ENCODE data around the gene LMO1. TPM values are rescaled to one million over a fixed set of nuclear protein-coding genes. Genes with fewer than 3 reads are reported as not detected.

Gene LMO1
- total and polyA plus RNA-seq, 2 experiments from 2014 or later: 0.33 TPM; not detected in 1

DNA sequence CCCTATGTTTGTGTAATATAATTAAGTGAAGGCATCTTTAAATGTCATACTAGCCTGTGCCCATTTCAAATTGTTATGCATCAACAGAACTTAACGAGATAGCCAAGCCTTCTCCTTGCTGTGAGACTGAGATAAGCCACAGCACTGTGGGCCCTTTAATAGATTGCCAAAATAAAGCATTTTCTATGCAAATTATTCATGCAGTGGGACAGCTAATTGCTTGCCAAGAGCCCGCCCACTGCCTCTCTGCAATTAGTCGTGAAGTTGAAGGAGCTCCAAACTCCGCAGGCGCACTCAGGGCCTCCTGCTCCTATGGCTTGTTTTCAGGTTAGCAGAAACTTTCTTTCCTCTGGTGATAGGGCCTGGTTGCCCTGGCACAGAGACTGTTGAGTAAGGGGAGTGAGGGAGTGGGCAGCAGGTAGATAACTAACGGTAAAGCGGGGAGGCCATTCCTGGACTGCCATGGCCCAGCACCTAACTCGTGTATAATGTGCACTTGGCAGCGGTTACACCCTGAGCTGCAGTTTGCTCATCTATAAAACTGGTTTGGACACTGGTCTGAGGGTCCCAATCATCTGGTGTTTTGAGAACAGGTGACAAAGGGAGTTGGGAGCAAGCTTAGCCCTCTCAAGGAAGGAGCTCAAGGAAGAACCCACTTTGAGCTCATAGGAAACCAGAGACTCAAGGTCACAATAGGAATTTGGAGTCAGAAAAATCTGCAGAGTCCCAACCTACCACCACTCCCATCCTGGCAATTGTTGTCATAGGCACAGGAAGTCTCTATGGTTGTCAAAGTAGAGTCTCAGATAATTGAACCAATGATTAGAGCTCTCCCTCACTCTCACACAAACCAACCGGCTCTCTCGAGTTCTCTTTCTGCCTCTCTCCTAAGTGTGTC lies 60.9 kb downstream of the LMO1 start:
- no peaks in the 10 kb centered on the region for H3K4me1 ChIP-seq (ENCODE audit: insufficient read depth)
- no peaks in the 10 kb centered on the region for H3K9me3 ChIP-seq (ENCODE audit: low read depth)
- no peak overlapping the region for H3K4me2 ChIP-seq
- DNase-seq (ENCODE audit: low spot score): no peak
- no peak overlapping the region for H3K27ac ChIP-seq
- TF ChIP-seq EZH2phosphoT487 (IDR thresholded peaks at IDR 0.05; ENCODE audit: low read depth, severe bottlenecking, unreplicated experiment) (no peak), EZH2 (IDR thresholded peaks at IDR 0.05; ENCODE audit: borderline replicate concordance) (no peak)
- TF ChIP-seq, protein P1, sequence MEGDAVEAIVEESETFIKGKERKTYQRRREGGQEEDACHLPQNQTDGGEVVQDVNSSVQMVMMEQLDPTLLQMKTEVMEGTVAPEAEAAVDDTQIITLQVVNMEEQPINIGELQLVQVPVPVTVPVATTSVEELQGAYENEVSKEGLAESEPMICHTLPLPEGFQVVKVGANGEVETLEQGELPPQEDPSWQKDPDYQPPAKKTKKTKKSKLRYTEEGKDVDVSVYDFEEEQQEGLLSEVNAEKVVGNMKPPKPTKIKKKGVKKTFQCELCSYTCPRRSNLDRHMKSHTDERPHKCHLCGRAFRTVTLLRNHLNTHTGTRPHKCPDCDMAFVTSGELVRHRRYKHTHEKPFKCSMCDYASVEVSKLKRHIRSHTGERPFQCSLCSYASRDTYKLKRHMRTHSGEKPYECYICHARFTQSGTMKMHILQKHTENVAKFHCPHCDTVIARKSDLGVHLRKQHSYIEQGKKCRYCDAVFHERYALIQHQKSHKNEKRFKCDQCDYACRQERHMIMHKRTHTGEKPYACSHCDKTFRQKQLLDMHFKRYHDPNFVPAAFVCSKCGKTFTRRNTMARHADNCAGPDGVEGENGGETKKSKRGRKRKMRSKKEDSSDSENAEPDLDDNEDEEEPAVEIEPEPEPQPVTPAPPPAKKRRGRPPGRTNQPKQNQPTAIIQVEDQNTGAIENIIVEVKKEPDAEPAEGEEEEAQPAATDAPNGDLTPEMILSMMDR (IDR thresholded peaks at IDR 0.05; ENCODE audit: poor library complexity): no peak
- H3K27me3 ChIP-seq: peaks cover 14% of the 10 kb centered on the region
- no peaks in the 10 kb centered on the region for H4K20me1 ChIP-seq (ENCODE audit: insufficient read depth, poor library complexity, severe bottlenecking)
- no peaks in the 10 kb centered on the region for H3K36me3 ChIP-seq (replicated peaks; ENCODE audit: insufficient read depth, low read depth)
- no peaks in the 10 kb centered on the region for H3K9me2 ChIP-seq (replicated peaks; ENCODE audit: insufficient read depth)
- no peaks in the 10 kb centered on the region for H3K79me2 ChIP-seq
- WGBS (ENCODE audit: low lambda C conversion rate, missing lambda C conversion rate): 89% methylated on average over 11 of the region's 11 CpGs
- no peak overlapping the region for H2AFZ ChIP-seq
- no peak overlapping the region for H3K4me3 ChIP-seq

DNA sequence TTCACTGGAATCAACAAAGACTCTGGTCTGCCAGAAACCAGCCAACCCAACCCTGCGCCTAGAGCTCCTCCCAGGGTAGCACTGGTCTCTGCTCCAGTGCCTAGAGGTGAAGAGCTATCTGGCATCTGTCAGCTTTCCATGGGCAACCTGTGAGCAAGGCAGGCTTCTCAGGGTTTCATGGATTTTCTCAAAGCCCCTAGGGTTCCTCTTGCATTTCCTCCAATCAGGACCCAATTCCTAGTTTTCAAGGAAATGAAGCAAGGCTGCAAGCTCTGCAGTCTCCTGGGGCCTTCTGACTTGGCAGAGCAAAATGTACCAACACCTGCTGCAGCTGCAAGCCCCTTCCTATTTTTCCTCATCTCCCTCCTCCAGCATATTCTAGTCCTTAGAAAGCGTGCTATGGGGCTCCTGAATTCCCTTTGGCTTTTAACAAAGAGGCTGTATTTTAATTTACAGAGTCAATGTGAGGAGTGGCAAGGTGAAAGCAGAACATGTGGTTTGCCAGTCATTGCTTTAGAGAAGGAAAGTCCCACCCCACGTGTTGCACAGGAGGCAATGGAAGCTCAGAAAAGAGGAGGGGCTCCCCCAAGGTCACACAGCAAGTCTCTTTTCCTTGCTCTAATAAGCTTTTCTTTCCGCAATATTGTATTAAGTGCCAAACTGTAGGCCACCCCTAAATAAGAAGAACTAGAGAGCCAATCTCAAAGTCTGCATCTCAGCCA lies 61.9 kb downstream of the LMO1 start:
- TF ChIP-seq EZH2phosphoT487 (IDR thresholded peaks at IDR 0.05; ENCODE audit: low read depth, severe bottlenecking, unreplicated experiment) (no peak), EZH2 (IDR thresholded peaks at IDR 0.05; ENCODE audit: borderline replicate concordance) (no peak)
- TF ChIP-seq, protein P1 (IDR thresholded peaks at IDR 0.05; ENCODE audit: poor library complexity): no peak
- Histone ChIP-seq H3K4me1 (ENCODE audit: insufficient read depth) (no peaks in the 10 kb centered on the region), H3K27ac (no peak overlapping the region), H3K4me3 (no peak overlapping the region), H3K9me2 (replicated peaks; ENCODE audit: insufficient read depth) (no peaks in the 10 kb centered on the region), H3K9me3 (ENCODE audit: low read depth) (no peaks in the 10 kb centered on the region), H3K79me2 (no peaks in the 10 kb centered on the region), H4K20me1 (ENCODE audit: insufficient read depth, poor library complexity, severe bottlenecking) (no peaks in the 10 kb centered on the region), H3K27me3 (peaks cover 20% of the 10 kb centered on the region), H3K4me2 (no peak overlapping the region), H3K36me3 (replicated peaks; ENCODE audit: insufficient read depth, low read depth) (no peaks in the 10 kb centered on the region), H2AFZ (no peak overlapping the region)
- no peak for DNase-seq (ENCODE audit: low spot score)
- 53% methylated on average over 4 of the region's 4 CpGs for WGBS (ENCODE audit: low lambda C conversion rate, missing lambda C conversion rate)

DNA sequence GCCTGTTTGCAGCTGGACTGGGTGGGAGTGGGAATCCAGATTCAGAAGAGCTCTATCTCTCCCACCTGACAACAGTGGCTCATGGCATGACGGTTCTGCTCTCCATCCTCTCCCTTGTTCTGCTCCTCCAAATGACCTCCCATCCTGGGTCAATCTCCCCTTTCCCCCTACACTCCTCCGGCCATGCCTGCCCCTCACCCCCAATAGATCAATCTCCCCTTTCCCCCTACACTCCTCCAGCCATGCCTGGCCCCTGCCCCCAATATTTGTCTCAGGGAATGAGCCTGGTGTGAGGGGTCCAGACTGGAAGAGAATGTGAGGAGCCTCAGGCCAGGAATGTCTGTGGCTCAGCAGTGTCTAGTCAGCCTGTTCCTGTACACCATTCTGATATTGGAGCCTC lies 64.0 kb downstream of the LMO1 start:
- no peak overlapping the region for H3K4me2 ChIP-seq
- no peak for DNase-seq (ENCODE audit: low spot score)
- H3K79me2 ChIP-seq: no peaks in the 10 kb centered on the region
- H2AFZ ChIP-seq: no peak overlapping the region
- 87% methylated on average over 2 of the region's 2 CpGs for WGBS (ENCODE audit: low lambda C conversion rate, missing lambda C conversion rate)
- H4K20me1 ChIP-seq (ENCODE audit: insufficient read depth, poor library complexity, severe bottlenecking): no peaks in the 10 kb centered on the region
- H3K4me1 ChIP-seq (ENCODE audit: insufficient read depth): no peaks in the 10 kb centered on the region
- H3K9me2 ChIP-seq (replicated peaks; ENCODE audit: insufficient read depth): no peaks in the 10 kb centered on the region
- peaks cover 31% of the 10 kb centered on the region for H3K27me3 ChIP-seq
- TF ChIP-seq, protein P1 (IDR thresholded peaks at IDR 0.05; ENCODE audit: poor library complexity): no peak
- TF ChIP-seq EZH2phosphoT487 (IDR thresholded peaks at IDR 0.05; ENCODE audit: low read depth, severe bottlenecking, unreplicated experiment) (no peak), EZH2 (IDR thresholded peaks at IDR 0.05; ENCODE audit: borderline replicate concordance) (no peak)
- no peaks in the 10 kb centered on the region for H3K36me3 ChIP-seq (replicated peaks; ENCODE audit: insufficient read depth, low read depth)
- no peak overlapping the region for H3K4me3 ChIP-seq
- no peak overlapping the region for H3K27ac ChIP-seq
- no peaks in the 10 kb centered on the region for H3K9me3 ChIP-seq (ENCODE audit: low read depth)
